ENCODE results near the gene USE1. TPM values are rescaled to one million over a fixed set of nuclear protein-coding genes. Genes with fewer than 3 reads are reported as not detected.

The USE1 gene
- total RNA-seq, 1 experiment from 2014 or later: 27.5 TPM

DNA sequence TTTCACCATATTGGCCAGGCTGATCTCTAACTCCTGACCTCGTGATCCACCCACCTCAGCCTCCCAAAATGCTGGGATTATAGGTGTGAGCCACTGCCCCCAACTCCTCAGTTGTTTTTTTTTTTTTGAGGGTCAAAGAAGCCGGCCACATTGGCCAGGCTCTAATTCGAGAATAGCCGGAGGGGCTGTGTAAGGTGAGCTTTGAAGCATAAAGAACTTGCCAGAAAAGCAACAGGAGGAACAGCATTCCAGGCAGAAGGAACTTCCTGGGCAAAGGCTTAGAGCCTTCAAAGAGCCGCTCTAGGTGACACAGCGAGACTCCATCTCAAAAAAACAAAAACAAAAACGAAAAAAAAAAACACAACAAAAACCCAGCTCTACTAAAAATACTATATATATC, 50.9 kb downstream of the USE1 start:
- H2AFZ ChIP-seq (ENCODE audit: low read depth, low read length, poor library complexity, severe bottlenecking): no peak overlapping the region
- no peaks in the 10 kb centered on the region for H3K27me3 ChIP-seq (ENCODE audit: insufficient read depth, low read length)
- intact Hi-C loops (cut with micrococcal nuclease): no loop called here
- no peak for TF ChIP-seq EGR1 (IDR thresholded peaks at IDR 0.05; ENCODE audit: low read depth)
- no peak for TF ChIP-seq SP1 (IDR thresholded peaks at IDR 0.05; ENCODE audit: low read depth)
- no peak for TF ChIP-seq RAD21 (IDR thresholded peaks at IDR 0.05; ENCODE audit: low read depth)
- TF ChIP-seq FOSL1 (IDR thresholded peaks at IDR 0.05; ENCODE audit: low read depth): no peak
- TF ChIP-seq TCF7L2 (IDR thresholded peaks at IDR 0.05; ENCODE audit: borderline replicate concordance, extremely low read depth, insufficient read depth, insufficient read length): no peak
- no peak for TF ChIP-seq ZFX (IDR thresholded peaks at IDR 0.05)
- TF ChIP-seq POLR2AphosphoS5 (IDR thresholded peaks at IDR 0.05; ENCODE audit: low read depth, low read length): no peak
- TF ChIP-seq JUND (IDR thresholded peaks at IDR 0.05): no peak
- TF ChIP-seq YY1 (IDR thresholded peaks at IDR 0.05; ENCODE audit: extremely low read depth, insufficient replicate concordance, low read depth, low read length): no peak
- TF ChIP-seq CTCF (IDR thresholded peaks at IDR 0.05 in 2 of 3, conservative IDR thresholded peaks at IDR 0.05 in 1 of 3; ENCODE audit: borderline replicate concordance in 1 of 3, insufficient read depth in 1 of 3, low read depth in 2 of 3, low read length in 2 of 3): no peak
- TF ChIP-seq, protein P1, sequence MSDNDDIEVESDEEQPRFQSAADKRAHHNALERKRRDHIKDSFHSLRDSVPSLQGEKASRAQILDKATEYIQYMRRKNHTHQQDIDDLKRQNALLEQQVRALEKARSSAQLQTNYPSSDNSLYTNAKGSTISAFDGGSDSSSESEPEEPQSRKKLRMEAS (IDR thresholded peaks at IDR 0.05): no peak
- TF ChIP-seq, protein P2, sequence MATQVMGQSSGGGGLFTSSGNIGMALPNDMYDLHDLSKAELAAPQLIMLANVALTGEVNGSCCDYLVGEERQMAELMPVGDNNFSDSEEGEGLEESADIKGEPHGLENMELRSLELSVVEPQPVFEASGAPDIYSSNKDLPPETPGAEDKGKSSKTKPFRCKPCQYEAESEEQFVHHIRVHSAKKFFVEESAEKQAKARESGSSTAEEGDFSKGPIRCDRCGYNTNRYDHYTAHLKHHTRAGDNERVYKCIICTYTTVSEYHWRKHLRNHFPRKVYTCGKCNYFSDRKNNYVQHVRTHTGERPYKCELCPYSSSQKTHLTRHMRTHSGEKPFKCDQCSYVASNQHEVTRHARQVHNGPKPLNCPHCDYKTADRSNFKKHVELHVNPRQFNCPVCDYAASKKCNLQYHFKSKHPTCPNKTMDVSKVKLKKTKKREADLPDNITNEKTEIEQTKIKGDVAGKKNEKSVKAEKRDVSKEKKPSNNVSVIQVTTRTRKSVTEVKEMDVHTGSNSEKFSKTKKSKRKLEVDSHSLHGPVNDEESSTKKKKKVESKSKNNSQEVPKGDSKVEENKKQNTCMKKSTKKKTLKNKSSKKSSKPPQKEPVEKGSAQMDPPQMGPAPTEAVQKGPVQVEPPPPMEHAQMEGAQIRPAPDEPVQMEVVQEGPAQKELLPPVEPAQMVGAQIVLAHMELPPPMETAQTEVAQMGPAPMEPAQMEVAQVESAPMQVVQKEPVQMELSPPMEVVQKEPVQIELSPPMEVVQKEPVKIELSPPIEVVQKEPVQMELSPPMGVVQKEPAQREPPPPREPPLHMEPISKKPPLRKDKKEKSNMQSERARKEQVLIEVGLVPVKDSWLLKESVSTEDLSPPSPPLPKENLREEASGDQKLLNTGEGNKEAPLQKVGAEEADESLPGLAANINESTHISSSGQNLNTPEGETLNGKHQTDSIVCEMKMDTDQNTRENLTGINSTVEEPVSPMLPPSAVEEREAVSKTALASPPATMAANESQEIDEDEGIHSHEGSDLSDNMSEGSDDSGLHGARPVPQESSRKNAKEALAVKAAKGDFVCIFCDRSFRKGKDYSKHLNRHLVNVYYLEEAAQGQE (IDR thresholded peaks at IDR 0.05; ENCODE audit: low read depth): no peak
- TF ChIP-seq CEBPB (IDR thresholded peaks at IDR 0.05; ENCODE audit: low read depth): no peak
- no peak for TF ChIP-seq ZBTB33 (IDR thresholded peaks at IDR 0.05; ENCODE audit: extremely low read depth, insufficient replicate concordance, low read length)
- TF ChIP-seq, protein P3, sequence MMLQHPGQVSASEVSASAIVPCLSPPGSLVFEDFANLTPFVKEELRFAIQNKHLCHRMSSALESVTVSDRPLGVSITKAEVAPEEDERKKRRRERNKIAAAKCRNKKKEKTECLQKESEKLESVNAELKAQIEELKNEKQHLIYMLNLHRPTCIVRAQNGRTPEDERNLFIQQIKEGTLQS (IDR thresholded peaks at IDR 0.05): no peak
- no peak for TF ChIP-seq CBX3 (IDR thresholded peaks at IDR 0.05; ENCODE audit: low read depth)
- no peak for TF ChIP-seq EZH2phosphoT487 (IDR thresholded peaks at IDR 0.05; ENCODE audit: borderline replicate concordance)
- TF ChIP-seq ZNF274 (IDR thresholded peaks at IDR 0.05; ENCODE audit: low read depth, low read length): no peak
- TF ChIP-seq ELF1 (IDR thresholded peaks at IDR 0.05; ENCODE audit: borderline replicate concordance, low read depth): no peak
- no peak for TF ChIP-seq SRF (IDR thresholded peaks at IDR 0.05; ENCODE audit: low read depth)
- ChIA-PET CTCF (interaction anchor here (1.2 to 1.5 kb wide), 2 partner anchors 60 to 230 kb away, joined by 3 read pairs; no protein-coding TSS in a partner anchor), RAD21 (ENCODE audit: low non-redundant PET in 1 of 2, low total read pairs in 2 of 2, uncharacterized antibody in 2 of 2, unreplicated experiment in 2 of 2) (no interaction called here), POLR2A (interaction anchor here (1.3 kb wide), 1 partner anchor 51 kb away, joined by 6 read pairs; the partner anchor contains the start of gene USE1)
- H3K36me3 ChIP-seq (ENCODE audit: control insufficient read depth in 1 of 2, insufficient read depth in 2 of 2, low read length in 2 of 2): peaks cover 0 to 13% of the 10 kb centered on the region in 2 experiments; a peak in 1 of 4 replicates
- peak overlapping the region; percentile 15; the same call in 1 of the 2 replicates for H3K27ac ChIP-seq (ENCODE audit: low read depth, low read length)
- no peak overlapping the region for H3K4me3 ChIP-seq (replicated peaks in 1 of 2; ENCODE audit: low read depth in 1 of 2, low read length in 2 of 2)
- H3K4me1 ChIP-seq (ENCODE audit: control insufficient read depth in 1 of 2, insufficient read depth in 2 of 2, low read length in 2 of 2): peaks cover 3 to 11% of the 10 kb centered on the region in 2 experiments; a peak in 3 of 4 replicates
- no peak for DNase-seq (ENCODE audit: low read depth, low spot score)
- no peaks in the 10 kb centered on the region for H3K9me2 ChIP-seq (ENCODE audit: insufficient read depth)
- H3K4me2 ChIP-seq (ENCODE audit: low read length): no peak overlapping the region
- ATAC-seq: no peak
- peaks cover 17% of the 10 kb centered on the region for H3K79me2 ChIP-seq (ENCODE audit: insufficient read depth, low read length)
- no TSS peak for BruUV-seq (replicated peaks)
- H3K9me3 ChIP-seq (ENCODE audit: control insufficient read depth in 1 of 2, insufficient read depth in 1 of 2, low read depth in 1 of 2, low read length in 2 of 2): no peaks in the 10 kb centered on the region
- H3K9ac ChIP-seq (ENCODE audit: low read length): no peak overlapping the region
- no peaks in the 10 kb centered on the region for H4K20me1 ChIP-seq (ENCODE audit: insufficient read depth)

All from HCT116 (cell line).